Gastroesophageal sphincter (tissue), 3 donors: ENCODE data around the gene FN3K.

Experiments used
- POLR2AphosphoS5 ChIP-seq: sonication (generic); formaldehyde crosslinking; IDR thresholded peaks from one replicate; pipeline ENCODE4 v1.6.1; 2017; ENCODE audit warnings: antibody characterized with exemption
- TF ChIP-seq, protein P1 (sequence below), 4 experiments: fragments of 200-600 bp in 2 of 4; fragments of 450-650 bp in 2 of 4; sonication (generic) in 1 of 4; IDR thresholded peaks; one replicate each; pipeline ENCODE4 v1.5.1; 2017 to 2019; ENCODE audit warnings: antibody characterized with exemption in 4 of 4, mild to moderate bottlenecking in 2 of 4, moderate library complexity in 2 of 4

DNA sequence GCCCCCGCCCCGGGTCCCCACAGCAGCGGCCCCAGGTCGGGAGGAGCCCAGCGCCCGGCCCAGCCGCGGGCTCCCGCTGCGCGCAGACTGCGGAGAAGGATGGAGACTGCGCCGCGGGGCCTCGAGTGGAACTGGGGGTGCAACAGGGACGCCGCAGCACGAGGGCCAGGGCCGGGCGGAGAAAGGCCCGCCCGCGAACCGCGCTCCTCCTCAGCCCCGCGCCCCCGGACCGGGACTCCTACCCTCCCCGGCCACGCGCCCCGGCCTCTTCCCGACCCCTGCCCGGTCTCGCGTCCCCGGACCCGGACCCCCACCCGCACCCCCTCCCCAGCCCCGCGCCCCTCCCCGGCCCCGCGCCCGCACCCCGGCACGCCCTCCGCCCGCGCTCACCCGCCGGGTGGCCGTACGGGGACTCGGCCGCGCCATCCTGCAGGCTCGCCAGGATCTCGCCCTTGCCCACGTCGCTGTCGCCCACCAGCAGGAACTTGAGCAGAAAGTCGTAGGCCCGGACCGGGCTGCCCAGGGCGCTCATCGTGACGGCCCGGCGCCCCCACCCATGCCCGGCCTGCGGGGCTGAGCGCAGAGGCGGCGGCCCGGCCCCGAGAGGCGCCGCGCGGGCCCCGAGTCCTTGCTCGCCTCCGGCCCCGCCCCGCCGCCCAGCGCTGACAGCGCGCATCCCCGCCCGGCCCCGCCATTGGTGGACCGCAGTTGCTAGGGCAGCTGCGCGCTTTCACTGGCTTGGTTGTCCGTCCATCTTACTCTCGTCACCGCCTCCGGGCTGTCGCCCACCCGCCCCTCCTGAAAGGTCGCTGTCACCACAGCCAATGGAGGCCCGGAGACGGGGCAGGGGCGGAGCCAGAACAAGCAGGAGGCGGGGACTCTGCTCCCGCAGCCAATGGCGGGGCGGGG is 37.1 kb upstream of the FN3K start, which contains the start of gene RAB40B:
- TF ChIP-seq, protein P1, sequence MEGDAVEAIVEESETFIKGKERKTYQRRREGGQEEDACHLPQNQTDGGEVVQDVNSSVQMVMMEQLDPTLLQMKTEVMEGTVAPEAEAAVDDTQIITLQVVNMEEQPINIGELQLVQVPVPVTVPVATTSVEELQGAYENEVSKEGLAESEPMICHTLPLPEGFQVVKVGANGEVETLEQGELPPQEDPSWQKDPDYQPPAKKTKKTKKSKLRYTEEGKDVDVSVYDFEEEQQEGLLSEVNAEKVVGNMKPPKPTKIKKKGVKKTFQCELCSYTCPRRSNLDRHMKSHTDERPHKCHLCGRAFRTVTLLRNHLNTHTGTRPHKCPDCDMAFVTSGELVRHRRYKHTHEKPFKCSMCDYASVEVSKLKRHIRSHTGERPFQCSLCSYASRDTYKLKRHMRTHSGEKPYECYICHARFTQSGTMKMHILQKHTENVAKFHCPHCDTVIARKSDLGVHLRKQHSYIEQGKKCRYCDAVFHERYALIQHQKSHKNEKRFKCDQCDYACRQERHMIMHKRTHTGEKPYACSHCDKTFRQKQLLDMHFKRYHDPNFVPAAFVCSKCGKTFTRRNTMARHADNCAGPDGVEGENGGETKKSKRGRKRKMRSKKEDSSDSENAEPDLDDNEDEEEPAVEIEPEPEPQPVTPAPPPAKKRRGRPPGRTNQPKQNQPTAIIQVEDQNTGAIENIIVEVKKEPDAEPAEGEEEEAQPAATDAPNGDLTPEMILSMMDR (IDR thresholded peaks at IDR 0.05): peak in 1 of 4 experiments; percentile 20
- peak; percentile 20 for TF ChIP-seq POLR2AphosphoS5
